H9 (cell line): Measurements from ENCODE around the gene PPP2R5B. TPM values are rescaled to one million over a fixed set of nuclear protein-coding genes. Genes with fewer than 3 reads are reported as not detected.

Experiments used
- DNase-seq: peaks from one replicate; pipeline ENCODE4 v3.0.0-alpha.2; 2017
- H2AFZ ChIP-seq: one replicate; pipeline ENCODE4 v1.6.1; 2013; ENCODE audit warnings: mild to moderate bottlenecking, low read length, control low read depth, moderate library complexity
- H2AK5ac ChIP-seq: 2 replicates; pipeline ENCODE4 v1.6.1; 2013; ENCODE audit warnings: low read length, control low read depth, mixed read lengths; ENCODE audit not compliant: insufficient read length
- H2BK120ac ChIP-seq: one replicate; pipeline ENCODE4 v1.6.1; 2013; ENCODE audit warnings: low read depth, mild to moderate bottlenecking, low read length, control low read depth, inconsistent platforms; ENCODE audit not compliant: poor library complexity, severe bottlenecking
- H2BK12ac ChIP-seq: 2 replicates; pipeline ENCODE4 v1.6.1; 2013; ENCODE audit warnings: low read length, control low read depth, mixed read lengths, low read depth; ENCODE audit not compliant: insufficient read length
- H2BK15ac ChIP-seq: 2 replicates; pipeline ENCODE4 v1.6.1; 2013; ENCODE audit warnings: low read depth, low read length, control low read depth
- H2BK20ac ChIP-seq: one replicate; pipeline ENCODE4 v1.6.1; 2013; ENCODE audit warnings: low read depth, mild to moderate bottlenecking, low read length, control low read depth, inconsistent platforms; ENCODE audit not compliant: poor library complexity, severe bottlenecking
- H2BK5ac ChIP-seq: 2 replicates; pipeline ENCODE4 v1.6.1; 2013; ENCODE audit warnings: low read length, control low read depth, mixed read lengths; ENCODE audit not compliant: insufficient read length
- H3K14ac ChIP-seq: 2 replicates; pipeline ENCODE4 v1.6.1; 2013; ENCODE audit warnings: low read length, control low read depth; ENCODE audit not compliant: insufficient read depth
- H3K18ac ChIP-seq: 2 replicates; pipeline ENCODE4 v1.6.1; 2013; ENCODE audit warnings: low read depth, mild to moderate bottlenecking, mixed read lengths, low read length, control low read depth; ENCODE audit not compliant: insufficient read length
- H3K23ac ChIP-seq: 2 replicates; pipeline ENCODE4 v1.6.1; 2013; ENCODE audit warnings: low read length, control low read depth, mixed read lengths, low read depth; ENCODE audit not compliant: insufficient read length
- H3K23me2 ChIP-seq: 2 replicates; pipeline ENCODE4 v1.6.1; 2013; ENCODE audit warnings: low read depth, mild to moderate bottlenecking, mixed read lengths, low read length, control low read depth; ENCODE audit not compliant: insufficient read length, poor library complexity, severe bottlenecking
- H3K27ac ChIP-seq: 2 replicates; pipeline ENCODE4 v1.5.1; 2013; ENCODE audit warnings: low read length, control low read depth, mixed read lengths, low read depth; ENCODE audit not compliant: insufficient read length
- H3K27me3 ChIP-seq: 2 replicates; pipeline ENCODE4 v1.6.1; 2013; ENCODE audit warnings: low read length, control low read depth, inconsistent platforms; ENCODE audit not compliant: insufficient read depth
- H3K4ac ChIP-seq: 2 replicates; pipeline ENCODE4 v1.6.1; 2013; ENCODE audit warnings: low read depth, mild to moderate bottlenecking, control low read depth, inconsistent platforms, low read length, moderate library complexity
- H3K4me1 ChIP-seq: 2 replicates; pipeline ENCODE4 v1.6.1; 2013; ENCODE audit warnings: low read length, control low read depth, inconsistent platforms; ENCODE audit not compliant: insufficient read depth
- H3K4me2 ChIP-seq: 2 replicates; pipeline ENCODE4 v1.6.1; 2013; ENCODE audit warnings: low read length, control low read depth, mixed read lengths; ENCODE audit not compliant: insufficient read length, insufficient read depth
- H3K56ac ChIP-seq: 2 replicates; pipeline ENCODE4 v1.6.1; 2013; ENCODE audit warnings: low read depth, mild to moderate bottlenecking, mixed read lengths, low read length, control low read depth; ENCODE audit not compliant: insufficient read length
- H3K79me1 ChIP-seq: 2 replicates; pipeline ENCODE4 v1.6.1; 2013; ENCODE audit warnings: low read depth, mild to moderate bottlenecking, moderate library complexity, low read length, control low read depth, inconsistent platforms; ENCODE audit not compliant: insufficient read depth, poor library complexity, severe bottlenecking
- H3K79me2 ChIP-seq: 2 replicates; pipeline ENCODE4 v1.6.1; 2013; ENCODE audit warnings: low read length, control low read depth, inconsistent platforms; ENCODE audit not compliant: insufficient read depth
- H3K9ac ChIP-seq: 2 replicates; pipeline ENCODE4 v1.6.1; 2013; ENCODE audit warnings: low read length, control low read depth, mixed read lengths; ENCODE audit not compliant: insufficient read length; ENCODE audit errors: extremely low read depth
- H3K9me3 ChIP-seq: one replicate; pipeline ENCODE4 v1.6.1; 2013; ENCODE audit warnings: low read depth, low read length, inconsistent platforms; ENCODE audit not compliant: control insufficient read depth
- H3T11ph ChIP-seq: one replicate; pipeline ENCODE4 v1.6.1; 2013; ENCODE audit warnings: mild to moderate bottlenecking, low read length, control low read depth, inconsistent platforms
- H4K20me1 ChIP-seq: one replicate; pipeline ENCODE4 v1.6.1; 2013; ENCODE audit not compliant: control insufficient read depth, insufficient read length, insufficient read depth
- H4K5ac ChIP-seq: 2 replicates; pipeline ENCODE4 v1.6.1; 2013; ENCODE audit warnings: low read depth, mild to moderate bottlenecking, mixed read lengths, low read length, control low read depth; ENCODE audit not compliant: insufficient read length
- H4K8ac ChIP-seq: replicated peaks from 2 replicates; pipeline ENCODE4 v1.6.1; 2013; ENCODE audit warnings: low read length, control low read depth, mixed read lengths, low read depth; ENCODE audit not compliant: insufficient read length
- H4K91ac ChIP-seq: 2 replicates; pipeline ENCODE4 v1.6.1; 2013; ENCODE audit warnings: low read depth, mild to moderate bottlenecking, moderate library complexity, mixed read lengths, low read length, control low read depth; ENCODE audit not compliant: insufficient read length
- H3K27ac Mint-ChIP-seq, 3 experiments: 2 replicates in 2 of 3; 3 replicates in 1 of 3; pipeline ENCODE4 v1.8.0; 2020 to 2021; ENCODE audit warnings: mixed read lengths in 3 of 3, mild to moderate bottlenecking in 1 of 3, moderate library complexity in 1 of 3
- H3K27me3 Mint-ChIP-seq: 2 replicates; pipeline ENCODE4 v1.8.0; 2021; ENCODE audit warnings: low read depth, mild to moderate bottlenecking, moderate library complexity, mixed read lengths
- H3K36me3 Mint-ChIP-seq, 3 experiments: 2 replicates in 2 of 3; 3 replicates in 1 of 3; pipeline ENCODE4 v1.8.0; 2020 to 2021; ENCODE audit warnings: low read depth in 3 of 3, mixed read lengths in 3 of 3; ENCODE audit not compliant: insufficient read depth in 1 of 3
- H3K4me1 Mint-ChIP-seq, 2 experiments: 2 replicates each; pipeline ENCODE4 v1.8.0; 2020; ENCODE audit warnings: mixed read lengths in 2 of 2
- H3K4me3 Mint-ChIP-seq, 2 experiments: 2 replicates in 1 of 2; 3 replicates in 1 of 2; pipeline ENCODE4 v1.8.0; 2020 to 2021; ENCODE audit warnings: mild to moderate bottlenecking in 2 of 2, mixed read lengths in 2 of 2, moderate library complexity in 1 of 2
- H3K9me3 Mint-ChIP-seq, 2 experiments: 2 replicates in 1 of 2; 3 replicates in 1 of 2; pipeline ENCODE4 v1.8.0; 2020; ENCODE audit warnings: mild to moderate bottlenecking in 2 of 2, mixed read lengths in 2 of 2, moderate library complexity in 1 of 2
- WGBS: extraction: QIAGEN DNeasy Blood & Tissue Kit; methylation state at CpG from one replicate; pipeline ENCODE4 v1.1.7; 2013; ENCODE audit warnings: missing lambda C conversion rate, low lambda C conversion rate, mixed read lengths; ENCODE audit not compliant: insufficient read length; ENCODE audit errors: extremely low coverage; 5-methylcytosine and 5-hydroxymethylcytosine counted together
- total RNA-seq: library from RNA; stranded (reverse); gene quantifications from 2 replicates; pipeline ENCODE4 v1.2.1, GENCODE V29; 2021
- TF ChIP-seq, protein P1 (sequence below): fragments of 200-600 bp; sonication (generic); conservative IDR thresholded peaks from 3 replicates; pipeline ENCODE4 v1.8.0; 2021; ENCODE audit warnings: antibody characterized with exemption, mild to moderate bottlenecking

The PPP2R5B gene
- total RNA-seq, 1 experiment from 2014 or later, result 6.3 TPM

DNA sequence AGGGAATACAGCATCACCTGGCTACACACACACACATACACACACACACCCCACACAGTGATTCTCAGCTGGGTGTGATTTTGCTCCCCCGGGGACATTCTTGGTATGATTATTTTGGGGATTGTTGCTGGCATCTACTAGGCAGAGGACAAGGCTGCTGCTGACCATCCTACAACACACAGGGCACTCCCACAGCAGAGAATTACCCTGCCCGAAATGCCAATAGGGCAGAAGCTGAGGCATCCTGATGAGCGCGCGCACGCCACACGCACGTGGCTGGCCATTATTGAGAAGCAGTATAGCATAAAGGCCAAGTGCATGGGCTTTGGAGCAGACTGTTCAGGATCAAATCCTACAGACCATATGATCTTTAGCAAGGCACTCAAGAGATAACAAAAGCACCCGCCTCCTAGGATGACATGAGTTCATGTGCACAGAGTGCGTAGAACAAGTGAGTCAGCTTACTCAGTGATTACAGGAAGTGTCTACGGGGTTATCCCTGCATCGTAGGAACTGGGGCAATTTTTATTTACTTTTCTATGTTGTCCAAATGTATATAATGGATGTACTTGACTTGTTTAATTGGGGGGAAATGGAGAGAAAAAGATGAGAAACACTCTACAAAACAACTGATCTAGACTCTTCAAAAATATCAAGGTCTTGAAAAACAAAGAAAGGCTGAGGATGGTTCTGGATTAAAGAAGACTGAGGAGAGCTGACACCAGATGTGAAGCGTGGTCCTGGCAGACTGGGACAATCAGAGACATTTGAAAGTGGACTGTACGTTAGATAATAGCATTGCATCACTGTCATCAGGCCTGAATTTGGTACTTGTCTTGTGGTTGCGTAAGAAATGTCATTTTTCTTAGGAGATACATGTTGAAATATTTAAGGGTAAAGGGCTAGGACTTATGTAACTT, 38.9 kb upstream of the PPP2R5B start:
- Histone ChIP-seq H2BK15ac (no peak overlapping the region), H4K5ac (no peak overlapping the region), H3K4ac (no peak overlapping the region), H3K9ac (no peak overlapping the region), H2BK5ac (no peak overlapping the region), H3K23ac (no peak overlapping the region), H3K4me1 (no peaks in the 10 kb centered on the region; the same call in 1 of the 2 replicates), H4K20me1 (no peaks in the 10 kb centered on the region), H3K9me3 (no peaks in the 10 kb centered on the region), H2BK120ac (no peak overlapping the region), H3K79me2 (no peaks in the 10 kb centered on the region), H4K8ac (no peak overlapping the region), H3K27ac (no peak overlapping the region), H2AFZ (no peak overlapping the region), H3K23me2 (peaks cover 4% of the 10 kb centered on the region), H3K4me2 (no peak overlapping the region), H4K91ac (no peak overlapping the region), H3K14ac (no peak overlapping the region), H2AK5ac (no peak overlapping the region), H3K27me3 (no peaks in the 10 kb centered on the region), H3K79me1 (no peaks in the 10 kb centered on the region), H3T11ph (no peak overlapping the region), H2BK20ac (no peak overlapping the region), H3K18ac (no peak overlapping the region), H2BK12ac (no peak overlapping the region), H3K56ac (no peak overlapping the region)
- no peaks in the 10 kb centered on the region for H3K36me3 Mint-ChIP-seq
- no CpG with 5 or more reads among the region's 15 CpGs for WGBS
- H3K9me3 Mint-ChIP-seq, result no peaks in the 10 kb centered on the region
- H3K4me1 Mint-ChIP-seq, result peaks cover 12 to 23% of the 10 kb centered on the region in 2 experiments
- H3K4me3 Mint-ChIP-seq, result no peak overlapping the region
- peaks cover 4% of the 10 kb centered on the region; the same call in 1 of the 2 replicates for H3K27me3 Mint-ChIP-seq
- no peak for DNase-seq
- H3K27ac Mint-ChIP-seq, result no peak overlapping the region
- TF ChIP-seq, protein P1, sequence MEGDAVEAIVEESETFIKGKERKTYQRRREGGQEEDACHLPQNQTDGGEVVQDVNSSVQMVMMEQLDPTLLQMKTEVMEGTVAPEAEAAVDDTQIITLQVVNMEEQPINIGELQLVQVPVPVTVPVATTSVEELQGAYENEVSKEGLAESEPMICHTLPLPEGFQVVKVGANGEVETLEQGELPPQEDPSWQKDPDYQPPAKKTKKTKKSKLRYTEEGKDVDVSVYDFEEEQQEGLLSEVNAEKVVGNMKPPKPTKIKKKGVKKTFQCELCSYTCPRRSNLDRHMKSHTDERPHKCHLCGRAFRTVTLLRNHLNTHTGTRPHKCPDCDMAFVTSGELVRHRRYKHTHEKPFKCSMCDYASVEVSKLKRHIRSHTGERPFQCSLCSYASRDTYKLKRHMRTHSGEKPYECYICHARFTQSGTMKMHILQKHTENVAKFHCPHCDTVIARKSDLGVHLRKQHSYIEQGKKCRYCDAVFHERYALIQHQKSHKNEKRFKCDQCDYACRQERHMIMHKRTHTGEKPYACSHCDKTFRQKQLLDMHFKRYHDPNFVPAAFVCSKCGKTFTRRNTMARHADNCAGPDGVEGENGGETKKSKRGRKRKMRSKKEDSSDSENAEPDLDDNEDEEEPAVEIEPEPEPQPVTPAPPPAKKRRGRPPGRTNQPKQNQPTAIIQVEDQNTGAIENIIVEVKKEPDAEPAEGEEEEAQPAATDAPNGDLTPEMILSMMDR, result no peak
